ENCODE measurements around the gene HLA-B. TPM values are rescaled to one million over a fixed set of nuclear protein-coding genes. Genes with fewer than 3 reads are reported as not detected.

HLA-B gene
- total and polyA plus RNA-seq, 2 of the 8 experiments (the other 6 are each of a cell fraction or from before 2014, with no cell fraction given): 154 to 233 TPM

DNA sequence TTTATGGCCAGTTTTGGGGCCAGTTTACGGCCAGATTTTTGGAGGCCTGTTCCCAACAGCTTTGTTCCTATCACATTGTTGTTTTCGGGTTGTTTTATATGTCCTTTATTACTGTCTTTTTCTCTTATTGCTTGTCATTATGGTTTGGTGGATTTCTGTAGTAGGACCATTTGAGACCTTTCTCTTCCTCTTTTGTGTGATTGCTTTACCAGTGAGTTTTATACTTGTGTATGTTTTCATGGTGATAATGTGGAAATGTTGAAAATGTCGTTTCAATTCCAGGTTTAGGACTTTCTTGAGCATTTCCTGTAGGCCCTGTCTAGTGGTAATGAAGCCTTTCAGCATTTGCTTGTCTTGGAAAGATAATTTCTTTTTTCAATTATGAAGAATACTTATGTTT lies 17.8 kb downstream of the HLA-B start:
- H2BK15ac ChIP-seq (ENCODE audit: low read length): no peak overlapping the region
- no peak overlapping the region for H2BK5ac ChIP-seq (ENCODE audit: low read depth, low read length)
- H2BK12ac ChIP-seq (ENCODE audit: low read depth, low read length): no peak overlapping the region
- no peak overlapping the region for H2AK5ac ChIP-seq (ENCODE audit: low read depth, low read length)
- no peak for DNase-seq (ENCODE audit: low read depth in 1 of 2, low spot score in 2 of 2)
- H3K23ac ChIP-seq (ENCODE audit: insufficient read length): no peak overlapping the region
- H4K5ac ChIP-seq (ENCODE audit: insufficient read length, low read depth, low read length): no peak overlapping the region
- WGBS, 2 experiments (ENCODE audit: extremely low coverage in 1 of 2, insufficient coverage in 1 of 2, insufficient read length in 1 of 2, insufficient replicate concordance in 2 of 2, low coverage in 1 of 2, low lambda C conversion rate in 2 of 2, missing lambda C conversion rate in 1 of 2): 38% methylated on average over 3 of the region's 3 CpGs; no CpG with 5 or more reads in 1 of the 2 experiments
- H3K9me3 ChIP-seq (ENCODE audit: insufficient read depth in 2 of 2, low read depth in 1 of 2, low read length in 1 of 2): peaks cover 14 to 19% of the 10 kb centered on the region in 2 experiments; a peak in 3 of 4 replicates
- no peak overlapping the region for H4K91ac ChIP-seq (replicated peaks; ENCODE audit: insufficient read length, low read length)
- H3K36me3 ChIP-seq (ENCODE audit: control insufficient read depth in 2 of 4, insufficient read depth in 4 of 4, low read length in 3 of 4): no peaks in the 10 kb centered on the region
- no peaks in the 10 kb centered on the region for H3K4me1 ChIP-seq (replicated peaks in 1 of 4; ENCODE audit: control insufficient read depth in 3 of 4, insufficient read depth in 4 of 4, low read length in 3 of 4)
- no peak for FAIRE-seq
- no peak overlapping the region for H3K56ac ChIP-seq (replicated peaks; ENCODE audit: insufficient read length, low read depth, low read length)
- no peak overlapping the region for H3K4me2 ChIP-seq (ENCODE audit: insufficient read depth in 1 of 2, low read depth in 2 of 2, low read length in 2 of 2)
- H3K14ac ChIP-seq (ENCODE audit: insufficient read length): no peak overlapping the region
- H3K79me2 ChIP-seq (ENCODE audit: control insufficient read depth in 1 of 2, insufficient read depth in 2 of 2, low read length in 2 of 2): no peaks in the 10 kb centered on the region
- H3K9ac ChIP-seq (replicated peaks in 1 of 4; ENCODE audit: extremely low read depth in 1 of 4, low read depth in 3 of 4, low read length in 3 of 4): no peak overlapping the region
- H2BK20ac ChIP-seq (ENCODE audit: low read length): no peak overlapping the region
- CTCF ChIA-PET (ENCODE audit: partially characterized antibody): interaction anchor here (1.2 kb wide), 1 partner anchor 28 kb away, joined by 3 read pairs; no protein-coding TSS in a partner anchor
- no peaks in the 10 kb centered on the region for H3K23me2 ChIP-seq (ENCODE audit: low read depth, low read length)
- no peak overlapping the region for H4K8ac ChIP-seq (ENCODE audit: extremely low read depth, insufficient read depth, low read length)
- H2BK120ac ChIP-seq (replicated peaks; ENCODE audit: low read depth, low read length): no peak overlapping the region
- H3K4me3 ChIP-seq (ENCODE audit: extremely low read depth in 1 of 4, insufficient read depth in 2 of 4, low read depth in 3 of 4, low read length in 4 of 4): no peak overlapping the region
- POLR2A ChIA-PET (ENCODE audit: partially characterized antibody): no interaction called here
- no peak for TF ChIP-seq POLR2AphosphoS5 (IDR thresholded peaks at IDR 0.05; ENCODE audit: low read depth, low read length)
- no peak for TF ChIP-seq KDM4A (IDR thresholded peaks at IDR 0.05; ENCODE audit: low read depth, low read length, severe bottlenecking)
- TF ChIP-seq GTF2F1 (IDR thresholded peaks at IDR 0.05; ENCODE audit: borderline replicate concordance, low read depth, low read length): no peak
- TF ChIP-seq, protein P1, sequence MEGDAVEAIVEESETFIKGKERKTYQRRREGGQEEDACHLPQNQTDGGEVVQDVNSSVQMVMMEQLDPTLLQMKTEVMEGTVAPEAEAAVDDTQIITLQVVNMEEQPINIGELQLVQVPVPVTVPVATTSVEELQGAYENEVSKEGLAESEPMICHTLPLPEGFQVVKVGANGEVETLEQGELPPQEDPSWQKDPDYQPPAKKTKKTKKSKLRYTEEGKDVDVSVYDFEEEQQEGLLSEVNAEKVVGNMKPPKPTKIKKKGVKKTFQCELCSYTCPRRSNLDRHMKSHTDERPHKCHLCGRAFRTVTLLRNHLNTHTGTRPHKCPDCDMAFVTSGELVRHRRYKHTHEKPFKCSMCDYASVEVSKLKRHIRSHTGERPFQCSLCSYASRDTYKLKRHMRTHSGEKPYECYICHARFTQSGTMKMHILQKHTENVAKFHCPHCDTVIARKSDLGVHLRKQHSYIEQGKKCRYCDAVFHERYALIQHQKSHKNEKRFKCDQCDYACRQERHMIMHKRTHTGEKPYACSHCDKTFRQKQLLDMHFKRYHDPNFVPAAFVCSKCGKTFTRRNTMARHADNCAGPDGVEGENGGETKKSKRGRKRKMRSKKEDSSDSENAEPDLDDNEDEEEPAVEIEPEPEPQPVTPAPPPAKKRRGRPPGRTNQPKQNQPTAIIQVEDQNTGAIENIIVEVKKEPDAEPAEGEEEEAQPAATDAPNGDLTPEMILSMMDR (IDR thresholded peaks at IDR 0.05; ENCODE audit: control extremely low read depth in 1 of 3, insufficient read depth in 1 of 3, low read depth in 1 of 3, low read length in 3 of 3): no peak
- no peak for TF ChIP-seq TAF7 (optimal IDR thresholded peaks at IDR 0.05; ENCODE audit: borderline replicate concordance, low read depth, low read length)
- no peaks in the 10 kb centered on the region for H3K27me3 ChIP-seq (replicated peaks in 1 of 4; ENCODE audit: control insufficient read depth in 3 of 4, extremely low read depth in 1 of 4, insufficient read depth in 3 of 4, low read length in 3 of 4)
- no peak overlapping the region for H3K4ac ChIP-seq (replicated peaks; ENCODE audit: insufficient read length, low read depth, low read length)
- H3K79me1 ChIP-seq (ENCODE audit: low read depth, low read length): no peaks in the 10 kb centered on the region
- H3K18ac ChIP-seq (ENCODE audit: extremely low read depth, low read length): no peak overlapping the region
- no peak overlapping the region for H3K27ac ChIP-seq (ENCODE audit: low read depth, low read length)
- H2AFZ ChIP-seq (ENCODE audit: low read length): no peak overlapping the region
- H4K20me1 ChIP-seq (replicated peaks in 1 of 2; ENCODE audit: control insufficient read depth in 1 of 2, insufficient read depth in 2 of 2, low read length in 2 of 2): no peaks in the 10 kb centered on the region
